ENCODE data around the gene IL22RA2. TPM values are rescaled to one million over a fixed set of nuclear protein-coding genes. Genes with fewer than 3 reads are reported as not detected.
"Not testable (repeated sequence)": the region's sequence is repeated elsewhere in the genome, so short reads cannot be mapped to it uniquely, and the experiment has no call there.

IL22RA2 gene
- total RNA-seq, 4 donors from 2014 or later: not detected

DNA sequence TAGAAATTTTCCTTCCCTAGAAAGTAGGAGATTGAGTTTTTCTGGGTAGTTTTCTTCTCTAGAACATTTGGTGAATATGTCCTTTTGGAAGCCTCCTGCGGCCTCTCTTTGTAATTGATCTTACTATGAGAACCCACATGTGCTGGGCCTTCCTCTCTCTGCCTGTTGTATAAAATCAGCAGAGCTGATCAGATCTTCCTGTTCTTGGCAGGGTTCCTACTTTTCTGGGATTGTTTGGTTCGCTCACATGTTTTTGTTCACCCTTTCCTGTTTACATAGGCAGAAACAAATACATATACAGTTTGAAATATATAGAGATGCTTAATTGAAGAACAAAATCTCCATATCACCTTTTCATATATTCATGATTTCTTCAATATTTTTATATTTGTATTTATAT is 57.8 kb downstream of the IL22RA2 start:
- WGBS: 71% methylated on average over 2 of the region's 2 CpGs
- intact Hi-C loops (cut with DNase I): no loop called here
- no peak overlapping the region for H3K27ac ChIP-seq (replicated peaks in 1 of 4)
- H3K27me3 ChIP-seq: no peaks in the 10 kb centered on the region
- H3K9me3 ChIP-seq: peaks cover 0 to 12% (median 5%) of the 10 kb centered on the region in 4 donors
- DNase-seq (ENCODE audit: extremely low spot score): no peak
- no peak overlapping the region for H3K4me3 ChIP-seq
- TF ChIP-seq, protein P1, sequence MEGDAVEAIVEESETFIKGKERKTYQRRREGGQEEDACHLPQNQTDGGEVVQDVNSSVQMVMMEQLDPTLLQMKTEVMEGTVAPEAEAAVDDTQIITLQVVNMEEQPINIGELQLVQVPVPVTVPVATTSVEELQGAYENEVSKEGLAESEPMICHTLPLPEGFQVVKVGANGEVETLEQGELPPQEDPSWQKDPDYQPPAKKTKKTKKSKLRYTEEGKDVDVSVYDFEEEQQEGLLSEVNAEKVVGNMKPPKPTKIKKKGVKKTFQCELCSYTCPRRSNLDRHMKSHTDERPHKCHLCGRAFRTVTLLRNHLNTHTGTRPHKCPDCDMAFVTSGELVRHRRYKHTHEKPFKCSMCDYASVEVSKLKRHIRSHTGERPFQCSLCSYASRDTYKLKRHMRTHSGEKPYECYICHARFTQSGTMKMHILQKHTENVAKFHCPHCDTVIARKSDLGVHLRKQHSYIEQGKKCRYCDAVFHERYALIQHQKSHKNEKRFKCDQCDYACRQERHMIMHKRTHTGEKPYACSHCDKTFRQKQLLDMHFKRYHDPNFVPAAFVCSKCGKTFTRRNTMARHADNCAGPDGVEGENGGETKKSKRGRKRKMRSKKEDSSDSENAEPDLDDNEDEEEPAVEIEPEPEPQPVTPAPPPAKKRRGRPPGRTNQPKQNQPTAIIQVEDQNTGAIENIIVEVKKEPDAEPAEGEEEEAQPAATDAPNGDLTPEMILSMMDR (IDR thresholded peaks at IDR 0.05): no peak
- TF ChIP-seq EP300 (IDR thresholded peaks at IDR 0.05) (no peak), POLR2AphosphoS5 (IDR thresholded peaks at IDR 0.05) (no peak), POLR2A (IDR thresholded peaks at IDR 0.05; ENCODE audit: low read depth) (no peak)
- no peaks in the 10 kb centered on the region for H3K36me3 ChIP-seq
- H3K4me1 ChIP-seq: no peaks in the 10 kb centered on the region

DNA sequence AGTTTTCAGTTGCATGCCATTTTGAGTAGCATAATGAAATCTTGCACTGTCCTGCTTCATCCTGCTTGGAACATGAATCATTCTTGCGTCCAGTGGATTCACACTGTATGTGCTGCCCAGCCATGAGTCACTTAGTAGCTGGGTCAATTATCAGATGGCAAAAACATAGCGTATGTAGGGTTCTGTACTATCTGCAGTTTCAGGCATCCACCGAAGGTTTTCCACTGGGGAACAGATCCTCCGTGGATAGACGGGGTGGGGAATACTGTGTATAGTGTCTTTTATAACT is 61.4 kb downstream of the IL22RA2 start:
- no peak overlapping the region for H3K4me3 ChIP-seq
- WGBS: 84% methylated on average over 5 of the region's 5 CpGs
- H3K9me3 ChIP-seq: no peaks in the 10 kb centered on the region
- H3K4me1 ChIP-seq: no peaks in the 10 kb centered on the region
- DNase-seq (ENCODE audit: extremely low spot score): no peak
- no peak for TF ChIP-seq POLR2A (IDR thresholded peaks at IDR 0.05; ENCODE audit: low read depth)
- no peaks in the 10 kb centered on the region for H3K36me3 ChIP-seq
- H3K27ac ChIP-seq (replicated peaks in 1 of 4): no peak overlapping the region
- H3K27me3 ChIP-seq: no peaks in the 10 kb centered on the region
- intact Hi-C loops (cut with DNase I): no loop called here

DNA sequence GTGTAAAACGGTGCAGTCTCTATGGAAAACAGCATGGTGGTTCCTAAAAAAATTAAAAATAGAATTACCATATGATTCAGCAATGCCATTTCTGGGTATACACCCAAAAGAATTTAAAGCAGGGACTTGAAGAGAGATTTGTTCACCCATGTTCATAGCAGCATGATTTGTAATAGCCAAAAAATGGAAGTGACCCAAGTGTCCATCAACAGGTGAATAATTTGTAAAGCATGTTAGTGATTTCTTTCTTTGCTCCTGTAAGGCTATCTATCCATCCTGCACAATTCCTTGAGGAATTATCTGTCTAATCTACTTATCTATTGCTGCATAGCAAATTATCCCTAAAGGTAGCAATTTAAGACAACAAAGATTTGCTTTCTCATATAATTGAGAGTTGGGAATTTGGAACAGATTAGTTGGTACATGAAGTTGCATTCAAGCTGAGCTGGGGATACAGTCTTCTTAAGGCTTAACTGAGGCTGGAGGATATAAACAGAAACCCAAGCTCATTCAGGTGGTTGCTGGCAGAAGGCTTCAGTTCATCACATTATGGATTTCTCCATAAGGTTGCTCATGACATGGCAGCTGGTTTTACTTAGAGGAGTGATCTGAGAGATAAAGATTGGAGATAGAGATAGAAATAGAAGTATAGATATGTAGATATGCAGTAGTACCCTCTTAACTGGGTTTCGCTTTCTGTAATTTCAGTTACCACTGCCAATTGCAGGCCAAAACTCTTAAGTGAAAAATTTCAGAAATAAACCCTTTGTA is 62.0 kb downstream of the IL22RA2 start:
- TF ChIP-seq POLR2AphosphoS5 (IDR thresholded peaks at IDR 0.05): no peak
- no peak for TF ChIP-seq EP300 (IDR thresholded peaks at IDR 0.05)
- TF ChIP-seq, protein P1 (IDR thresholded peaks at IDR 0.05): no peak
- no peak for TF ChIP-seq POLR2A (IDR thresholded peaks at IDR 0.05; ENCODE audit: low read depth)
- intact Hi-C loops (cut with DNase I): no loop called here
- 87% methylated on average over 2 of the region's 2 CpGs for WGBS
- H3K27me3 ChIP-seq: no peaks in the 10 kb centered on the region
- no peak overlapping the region for H3K4me3 ChIP-seq
- H3K36me3 ChIP-seq: no peaks in the 10 kb centered on the region
- DNase-seq (ENCODE audit: extremely low spot score): no peak
- H3K4me1 ChIP-seq: no peaks in the 10 kb centered on the region
- no peaks in the 10 kb centered on the region for H3K9me3 ChIP-seq
- H3K27ac ChIP-seq (replicated peaks in 1 of 4): no peak overlapping the region

DNA sequence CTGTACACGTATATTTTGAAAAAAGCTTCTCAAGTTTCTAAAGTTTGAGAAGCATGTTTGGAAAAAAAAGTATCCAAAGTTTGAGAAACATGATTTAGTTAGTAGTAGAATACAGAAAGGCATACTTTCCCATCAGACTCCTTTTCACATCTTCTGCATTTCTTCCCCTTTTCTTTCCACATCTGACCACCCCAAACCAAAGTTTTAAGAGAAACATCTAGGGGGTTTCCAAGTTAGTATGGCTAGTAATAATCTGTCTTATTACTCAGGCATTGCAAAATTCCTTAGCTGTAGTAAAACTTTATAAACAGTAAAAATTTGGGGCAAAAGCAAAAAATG is 65.7 kb downstream of the IL22RA2 start:
- no peaks in the 10 kb centered on the region for H3K4me1 ChIP-seq
- no peak for DNase-seq (ENCODE audit: extremely low spot score)
- H3K27ac ChIP-seq (replicated peaks in 1 of 4): no peak overlapping the region
- WGBS: 68% methylated on average over 1 of the region's 1 CpG
- H3K4me3 ChIP-seq: no peak overlapping the region
- no peaks in the 10 kb centered on the region for H3K27me3 ChIP-seq
- TF ChIP-seq POLR2AphosphoS5 (IDR thresholded peaks at IDR 0.05) (no peak), POLR2A (IDR thresholded peaks at IDR 0.05; ENCODE audit: low read depth) (no peak), EP300 (IDR thresholded peaks at IDR 0.05) (no peak)
- TF ChIP-seq, protein P1 (IDR thresholded peaks at IDR 0.05): no peak
- no peaks in the 10 kb centered on the region for H3K36me3 ChIP-seq
- no peaks in the 10 kb centered on the region for H3K9me3 ChIP-seq
- intact Hi-C loops (cut with DNase I): no loop called here

DNA sequence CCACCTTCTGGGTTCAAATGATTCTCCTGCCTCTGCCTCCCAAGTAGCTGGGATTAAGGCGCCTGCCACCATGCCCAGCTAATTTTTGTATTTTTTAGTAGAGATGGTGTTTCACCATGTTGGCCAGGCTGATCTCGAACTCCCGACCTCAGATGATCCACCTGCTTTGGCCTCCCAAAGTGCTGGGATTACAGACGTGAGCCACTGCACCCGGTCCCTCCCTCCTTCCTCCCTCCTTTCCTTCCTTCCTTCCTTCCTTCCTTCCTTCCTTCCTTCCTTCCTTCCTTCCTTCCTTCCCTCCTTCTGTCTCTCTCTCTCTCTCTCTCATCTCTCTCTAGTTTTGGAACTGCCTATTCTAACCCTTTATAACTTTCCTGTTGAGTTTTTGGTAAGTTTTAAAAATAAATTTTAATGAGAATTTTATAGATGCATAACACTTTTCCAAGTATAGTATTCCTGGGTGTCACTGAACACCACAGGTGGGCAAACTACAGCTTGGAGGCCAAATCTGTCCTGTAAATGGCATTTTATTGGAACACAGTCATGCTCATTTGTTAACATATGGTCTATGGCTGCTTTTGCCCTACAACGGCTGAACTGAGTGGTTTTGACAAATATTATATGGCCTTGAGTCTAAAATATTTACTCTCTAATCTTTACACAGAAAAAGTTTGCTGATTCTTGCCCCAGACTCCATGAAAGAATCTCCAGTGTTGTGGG is 66.2 kb downstream of the IL22RA2 start:
- DNase-seq (ENCODE audit: extremely low spot score); H3K9me3 ChIP-seq; intact Hi-C loops (cut with DNase I); H3K4me1 ChIP-seq; H3K4me3 ChIP-seq; H3K36me3 ChIP-seq; H3K27me3 ChIP-seq; H3K27ac ChIP-seq (replicated peaks in 1 of 4): not testable (repeated sequence)
- 79% methylated on average over 6 of the region's 6 CpGs for WGBS
